H9 (cell line): ENCODE results near the gene CLK2. TPM values are rescaled to one million over a fixed set of nuclear protein-coding genes. Genes with fewer than 3 reads are reported as not detected.
A peak's percentile ranks its signal among the peaks of the same experiment; 100 is the strongest.

Experiments used
- DNase-seq: peaks from one replicate; pipeline ENCODE4 v3.0.0-alpha.2; 2017
- H2AFZ ChIP-seq: one replicate; pipeline ENCODE4 v1.6.1; 2013; ENCODE audit warnings: mild to moderate bottlenecking, low read length, control low read depth, moderate library complexity
- H2AK5ac ChIP-seq: 2 replicates; pipeline ENCODE4 v1.6.1; 2013; ENCODE audit warnings: low read length, control low read depth, mixed read lengths; ENCODE audit not compliant: insufficient read length
- H2BK120ac ChIP-seq: one replicate; pipeline ENCODE4 v1.6.1; 2013; ENCODE audit warnings: low read depth, mild to moderate bottlenecking, low read length, control low read depth, inconsistent platforms; ENCODE audit not compliant: poor library complexity, severe bottlenecking
- H2BK12ac ChIP-seq: 2 replicates; pipeline ENCODE4 v1.6.1; 2013; ENCODE audit warnings: low read length, control low read depth, mixed read lengths, low read depth; ENCODE audit not compliant: insufficient read length
- H2BK15ac ChIP-seq: 2 replicates; pipeline ENCODE4 v1.6.1; 2013; ENCODE audit warnings: low read depth, low read length, control low read depth
- H2BK20ac ChIP-seq: one replicate; pipeline ENCODE4 v1.6.1; 2013; ENCODE audit warnings: low read depth, mild to moderate bottlenecking, low read length, control low read depth, inconsistent platforms; ENCODE audit not compliant: poor library complexity, severe bottlenecking
- H2BK5ac ChIP-seq: 2 replicates; pipeline ENCODE4 v1.6.1; 2013; ENCODE audit warnings: low read length, control low read depth, mixed read lengths; ENCODE audit not compliant: insufficient read length
- H3K14ac ChIP-seq: 2 replicates; pipeline ENCODE4 v1.6.1; 2013; ENCODE audit warnings: low read length, control low read depth; ENCODE audit not compliant: insufficient read depth
- H3K18ac ChIP-seq: 2 replicates; pipeline ENCODE4 v1.6.1; 2013; ENCODE audit warnings: low read depth, mild to moderate bottlenecking, mixed read lengths, low read length, control low read depth; ENCODE audit not compliant: insufficient read length
- H3K23ac ChIP-seq: 2 replicates; pipeline ENCODE4 v1.6.1; 2013; ENCODE audit warnings: low read length, control low read depth, mixed read lengths, low read depth; ENCODE audit not compliant: insufficient read length
- H3K23me2 ChIP-seq: 2 replicates; pipeline ENCODE4 v1.6.1; 2013; ENCODE audit warnings: low read depth, mild to moderate bottlenecking, mixed read lengths, low read length, control low read depth; ENCODE audit not compliant: insufficient read length, poor library complexity, severe bottlenecking
- H3K27ac ChIP-seq: 2 replicates; pipeline ENCODE4 v1.5.1; 2013; ENCODE audit warnings: low read length, control low read depth, mixed read lengths, low read depth; ENCODE audit not compliant: insufficient read length
- H3K27me3 ChIP-seq: 2 replicates; pipeline ENCODE4 v1.6.1; 2013; ENCODE audit warnings: low read length, control low read depth, inconsistent platforms; ENCODE audit not compliant: insufficient read depth
- H3K4ac ChIP-seq: 2 replicates; pipeline ENCODE4 v1.6.1; 2013; ENCODE audit warnings: low read depth, mild to moderate bottlenecking, control low read depth, inconsistent platforms, low read length, moderate library complexity
- H3K4me1 ChIP-seq: 2 replicates; pipeline ENCODE4 v1.6.1; 2013; ENCODE audit warnings: low read length, control low read depth, inconsistent platforms; ENCODE audit not compliant: insufficient read depth
- H3K4me2 ChIP-seq: 2 replicates; pipeline ENCODE4 v1.6.1; 2013; ENCODE audit warnings: low read length, control low read depth, mixed read lengths; ENCODE audit not compliant: insufficient read length, insufficient read depth
- H3K56ac ChIP-seq: 2 replicates; pipeline ENCODE4 v1.6.1; 2013; ENCODE audit warnings: low read depth, mild to moderate bottlenecking, mixed read lengths, low read length, control low read depth; ENCODE audit not compliant: insufficient read length
- H3K79me1 ChIP-seq: 2 replicates; pipeline ENCODE4 v1.6.1; 2013; ENCODE audit warnings: low read depth, mild to moderate bottlenecking, moderate library complexity, low read length, control low read depth, inconsistent platforms; ENCODE audit not compliant: insufficient read depth, poor library complexity, severe bottlenecking
- H3K79me2 ChIP-seq: 2 replicates; pipeline ENCODE4 v1.6.1; 2013; ENCODE audit warnings: low read length, control low read depth, inconsistent platforms; ENCODE audit not compliant: insufficient read depth
- H3K9ac ChIP-seq: 2 replicates; pipeline ENCODE4 v1.6.1; 2013; ENCODE audit warnings: low read length, control low read depth, mixed read lengths; ENCODE audit not compliant: insufficient read length; ENCODE audit errors: extremely low read depth
- H3K9me3 ChIP-seq: one replicate; pipeline ENCODE4 v1.6.1; 2013; ENCODE audit warnings: low read depth, low read length, inconsistent platforms; ENCODE audit not compliant: control insufficient read depth
- H3T11ph ChIP-seq: one replicate; pipeline ENCODE4 v1.6.1; 2013; ENCODE audit warnings: mild to moderate bottlenecking, low read length, control low read depth, inconsistent platforms
- H4K20me1 ChIP-seq: one replicate; pipeline ENCODE4 v1.6.1; 2013; ENCODE audit not compliant: control insufficient read depth, insufficient read length, insufficient read depth
- H4K5ac ChIP-seq: 2 replicates; pipeline ENCODE4 v1.6.1; 2013; ENCODE audit warnings: low read depth, mild to moderate bottlenecking, mixed read lengths, low read length, control low read depth; ENCODE audit not compliant: insufficient read length
- H4K8ac ChIP-seq: replicated peaks from 2 replicates; pipeline ENCODE4 v1.6.1; 2013; ENCODE audit warnings: low read length, control low read depth, mixed read lengths, low read depth; ENCODE audit not compliant: insufficient read length
- H4K91ac ChIP-seq: 2 replicates; pipeline ENCODE4 v1.6.1; 2013; ENCODE audit warnings: low read depth, mild to moderate bottlenecking, moderate library complexity, mixed read lengths, low read length, control low read depth; ENCODE audit not compliant: insufficient read length
- H3K27ac Mint-ChIP-seq, 3 experiments: 2 replicates in 2 of 3; 3 replicates in 1 of 3; pipeline ENCODE4 v1.8.0; 2020 to 2021; ENCODE audit warnings: mixed read lengths in 3 of 3, mild to moderate bottlenecking in 1 of 3, moderate library complexity in 1 of 3
- H3K27me3 Mint-ChIP-seq: 2 replicates; pipeline ENCODE4 v1.8.0; 2021; ENCODE audit warnings: low read depth, mild to moderate bottlenecking, moderate library complexity, mixed read lengths
- H3K36me3 Mint-ChIP-seq, 3 experiments: 2 replicates in 2 of 3; 3 replicates in 1 of 3; pipeline ENCODE4 v1.8.0; 2020 to 2021; ENCODE audit warnings: low read depth in 3 of 3, mixed read lengths in 3 of 3; ENCODE audit not compliant: insufficient read depth in 1 of 3
- H3K4me1 Mint-ChIP-seq, 2 experiments: 2 replicates each; pipeline ENCODE4 v1.8.0; 2020; ENCODE audit warnings: mixed read lengths in 2 of 2
- H3K4me3 Mint-ChIP-seq, 2 experiments: 2 replicates in 1 of 2; 3 replicates in 1 of 2; pipeline ENCODE4 v1.8.0; 2020 to 2021; ENCODE audit warnings: mild to moderate bottlenecking in 2 of 2, mixed read lengths in 2 of 2, moderate library complexity in 1 of 2
- H3K9me3 Mint-ChIP-seq, 2 experiments: 2 replicates in 1 of 2; 3 replicates in 1 of 2; pipeline ENCODE4 v1.8.0; 2020; ENCODE audit warnings: mild to moderate bottlenecking in 2 of 2, mixed read lengths in 2 of 2, moderate library complexity in 1 of 2
- CTCF ChIP-seq: fragments of 200-600 bp; sonication (generic); conservative IDR thresholded peaks from 3 replicates; pipeline ENCODE4 v1.8.0; 2021; ENCODE audit warnings: antibody characterized with exemption, mild to moderate bottlenecking
- WGBS: extraction: QIAGEN DNeasy Blood & Tissue Kit; methylation state at CpG from one replicate; pipeline ENCODE4 v1.1.7; 2013; ENCODE audit warnings: missing lambda C conversion rate, low lambda C conversion rate, mixed read lengths; ENCODE audit not compliant: insufficient read length; ENCODE audit errors: extremely low coverage; 5-methylcytosine and 5-hydroxymethylcytosine counted together
- total RNA-seq: library from RNA; stranded (reverse); gene quantifications from 2 replicates; pipeline ENCODE4 v1.2.1, GENCODE V29; 2021

CLK2 gene
- total RNA-seq, 1 experiment from 2014 or later: 77.5 TPM

- no peaks in the 10 kb centered on the region for H4K20me1 ChIP-seq
- DNase-seq: no peak
- TF ChIP-seq CTCF: no peak
- no peak overlapping the region for H2BK120ac ChIP-seq
- H3K27me3 ChIP-seq: no peaks in the 10 kb centered on the region; the same call in 1 of the 2 replicates
- no peak overlapping the region; the same call in 1 of the 2 replicates for H3K14ac ChIP-seq
- no peaks in the 10 kb centered on the region for H3K79me1 ChIP-seq
- no CpG with 5 or more reads among the region's 46 CpGs for WGBS
- H4K8ac ChIP-seq: no peak overlapping the region
- H3K9ac ChIP-seq: no peak overlapping the region
- H3K4me1 ChIP-seq: no peaks in the 10 kb centered on the region; the same call in 1 of the 2 replicates
- H3K56ac ChIP-seq: no peak overlapping the region
- no peak overlapping the region for H3K27ac ChIP-seq
- no peak overlapping the region for H3K23ac ChIP-seq
- no peaks in the 10 kb centered on the region for H3K79me2 ChIP-seq
- no peaks in the 10 kb centered on the region for H3K9me3 ChIP-seq
- Mint-ChIP-seq H3K4me1 (peaks cover 12 to 23% of the 10 kb centered on the region in 2 experiments), H3K27ac (no peak overlapping the region; a peak in 1 of 7 replicates), H3K9me3 (no peaks in the 10 kb centered on the region; a peak in 1 of 5 replicates), H3K27me3 (peaks cover 18% of the 10 kb centered on the region), H3K4me3 (peak overlapping the region in 1 of 2 experiments; percentile 69; a peak in 3 of 5 replicates), H3K36me3 (no peaks in the 10 kb centered on the region)
- no peak overlapping the region for H2BK20ac ChIP-seq
- no peak overlapping the region for H2AK5ac ChIP-seq
- no peak overlapping the region for H3T11ph ChIP-seq
- peak overlapping the region; percentile 67 for H3K4me2 ChIP-seq
- no peak overlapping the region for H3K18ac ChIP-seq
- H2BK15ac ChIP-seq: no peak overlapping the region
- no peak overlapping the region for H2BK5ac ChIP-seq
- H4K5ac ChIP-seq: no peak overlapping the region
- H3K23me2 ChIP-seq: peaks cover 12% of the 10 kb centered on the region
- no peak overlapping the region for H2AFZ ChIP-seq
- no peak overlapping the region for H4K91ac ChIP-seq
- H2BK12ac ChIP-seq: no peak overlapping the region
- no peak overlapping the region for H3K4ac ChIP-seq
These were observed 21.3 kb upstream of the CLK2 start for GRCh38 chr1:155294520-155295182.
